ENCODE measurements around the gene LCN15. TPM values are rescaled to one million over a fixed set of nuclear protein-coding genes. Genes with fewer than 3 reads are reported as not detected.
A peak's percentile ranks its signal among the peaks of the same experiment; 100 is the strongest.

The LCN15 gene
- total RNA-seq, 1 experiment from 2014 or later = not detected

DNA sequence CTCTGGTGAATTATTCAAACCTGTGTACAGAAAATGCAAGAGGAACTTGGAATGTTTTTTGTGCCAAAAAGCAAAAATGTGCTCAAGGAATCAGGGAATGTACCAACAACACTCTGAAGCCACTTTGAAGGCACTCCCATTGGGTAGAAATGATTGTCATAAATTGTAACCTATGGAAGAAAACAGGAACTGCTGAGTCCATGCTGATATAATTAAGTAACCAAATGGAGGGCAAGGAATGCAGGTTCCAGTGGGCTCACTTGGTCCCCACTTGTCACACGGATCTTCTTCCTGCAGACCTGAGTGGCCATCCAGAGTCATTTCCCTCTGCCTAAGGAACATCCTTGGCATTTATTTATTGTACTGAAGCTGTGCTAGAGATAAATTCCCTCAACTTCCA, 13.1 kb downstream of the LCN15 start:
- Histone ChIP-seq H3K4me3 (ENCODE audit: low read length) (no peak overlapping the region), H3K4me1 (ENCODE audit: insufficient read depth, low read length) (no peaks in the 10 kb centered on the region), H3F3A (ENCODE audit: low read length, unreplicated experiment) (no peaks in the 10 kb centered on the region), H3K36me3 (ENCODE audit: low read depth, low read length) (no peaks in the 10 kb centered on the region), H3K4me2 (ENCODE audit: low read length) (no peak overlapping the region), H3K9me3 (ENCODE audit: low read length) (no peaks in the 10 kb centered on the region), H2AFZ (ENCODE audit: low read length) (no peak overlapping the region), H3K9ac (ENCODE audit: low read length) (no peak overlapping the region), H3K79me2 (ENCODE audit: low read length) (no peaks in the 10 kb centered on the region), H3K27ac (ENCODE audit: low read length) (no peak overlapping the region), H4K20me1 (ENCODE audit: low read length) (no peaks in the 10 kb centered on the region), H3K9me2 (replicated peaks; ENCODE audit: low read length) (no peaks in the 10 kb centered on the region), H3K27me3 (ENCODE audit: low read length) (no peaks in the 10 kb centered on the region)
- ChIA-PET POLR2A (ENCODE audit: unreplicated experiment) (no interaction called here), CTCF (interaction anchor here (0.7 kb wide), 1 partner anchor 316 kb away, joined by 3 read pairs; no protein-coding TSS in a partner anchor)
- intact Hi-C loops (cut with micrococcal nuclease) = no loop called here
- ATAC-seq = no peak
- TF ChIP-seq EZH2phosphoT487 (IDR thresholded peaks at IDR 0.05; ENCODE audit: borderline replicate concordance, low read length) (no peak), EZH2 (IDR thresholded peaks at IDR 0.05; ENCODE audit: low read length, unreplicated experiment) (no peak)
- TF ChIP-seq, protein P1, sequence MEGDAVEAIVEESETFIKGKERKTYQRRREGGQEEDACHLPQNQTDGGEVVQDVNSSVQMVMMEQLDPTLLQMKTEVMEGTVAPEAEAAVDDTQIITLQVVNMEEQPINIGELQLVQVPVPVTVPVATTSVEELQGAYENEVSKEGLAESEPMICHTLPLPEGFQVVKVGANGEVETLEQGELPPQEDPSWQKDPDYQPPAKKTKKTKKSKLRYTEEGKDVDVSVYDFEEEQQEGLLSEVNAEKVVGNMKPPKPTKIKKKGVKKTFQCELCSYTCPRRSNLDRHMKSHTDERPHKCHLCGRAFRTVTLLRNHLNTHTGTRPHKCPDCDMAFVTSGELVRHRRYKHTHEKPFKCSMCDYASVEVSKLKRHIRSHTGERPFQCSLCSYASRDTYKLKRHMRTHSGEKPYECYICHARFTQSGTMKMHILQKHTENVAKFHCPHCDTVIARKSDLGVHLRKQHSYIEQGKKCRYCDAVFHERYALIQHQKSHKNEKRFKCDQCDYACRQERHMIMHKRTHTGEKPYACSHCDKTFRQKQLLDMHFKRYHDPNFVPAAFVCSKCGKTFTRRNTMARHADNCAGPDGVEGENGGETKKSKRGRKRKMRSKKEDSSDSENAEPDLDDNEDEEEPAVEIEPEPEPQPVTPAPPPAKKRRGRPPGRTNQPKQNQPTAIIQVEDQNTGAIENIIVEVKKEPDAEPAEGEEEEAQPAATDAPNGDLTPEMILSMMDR (conservative IDR thresholded peaks at IDR 0.05; ENCODE audit: low read depth, low read length) = no peak
- no peak for DNase-seq
- no TSS peak for BruUV-seq (replicated peaks)

DNA sequence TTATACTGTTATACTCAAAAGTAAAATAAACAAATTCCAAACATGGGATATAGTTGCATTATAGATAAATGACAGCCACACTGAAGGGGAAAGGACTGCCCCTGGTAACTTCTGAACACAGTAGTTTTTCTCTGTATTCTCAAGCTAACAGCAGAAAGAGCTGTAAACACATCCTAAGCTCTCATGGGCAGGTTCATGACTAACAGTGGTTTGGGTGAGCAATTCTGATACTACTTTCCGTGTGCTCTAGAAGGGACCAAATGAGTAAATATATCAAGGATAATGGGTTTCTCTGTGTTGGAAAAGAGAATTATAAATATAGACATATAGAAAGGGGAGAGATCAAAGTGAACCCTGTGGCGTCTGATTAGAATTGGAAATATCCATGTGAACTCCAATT, 13.8 kb downstream of the LCN15 start:
- no peak overlapping the region for H3K4me2 ChIP-seq (ENCODE audit: low read length)
- intact Hi-C loops (cut with micrococcal nuclease) = no loop called here
- CTCF ChIA-PET = interaction anchor here (0.7 kb wide), 1 partner anchor 317 kb away, joined by 3 read pairs; no protein-coding TSS in a partner anchor

More for the DNA sequence above, 13.8 kb downstream of the LCN15 start:
- DNase-seq = peak; percentile 39
- H3K9me2 ChIP-seq (replicated peaks; ENCODE audit: low read length) = no peaks in the 10 kb centered on the region
- ATAC-seq = no peak; the same call in 1 of the 2 replicates
- POLR2A ChIA-PET (ENCODE audit: unreplicated experiment) = no interaction called here
- H3K4me3 ChIP-seq (ENCODE audit: low read length) = no peak overlapping the region
- no peak overlapping the region for H3K9ac ChIP-seq (ENCODE audit: low read length)
- H2AFZ ChIP-seq (ENCODE audit: low read length) = no peak overlapping the region
- H3K9me3 ChIP-seq (ENCODE audit: low read length) = no peaks in the 10 kb centered on the region
- BruUV-seq (replicated peaks) = no TSS peak
- H3K36me3 ChIP-seq (ENCODE audit: low read depth, low read length) = no peaks in the 10 kb centered on the region
- H3K27ac ChIP-seq (ENCODE audit: low read length) = no peak overlapping the region
- H3K27me3 ChIP-seq (ENCODE audit: low read length) = no peaks in the 10 kb centered on the region
- no peaks in the 10 kb centered on the region for H3F3A ChIP-seq (ENCODE audit: low read length, unreplicated experiment)
- TF ChIP-seq EZH2 (IDR thresholded peaks at IDR 0.05; ENCODE audit: low read length, unreplicated experiment) (no peak), EZH2phosphoT487 (IDR thresholded peaks at IDR 0.05; ENCODE audit: borderline replicate concordance, low read length) (no peak)
- TF ChIP-seq, protein P1 (conservative IDR thresholded peaks at IDR 0.05; ENCODE audit: low read depth, low read length) = no peak
- no peaks in the 10 kb centered on the region for H3K79me2 ChIP-seq (ENCODE audit: low read length)
- no peaks in the 10 kb centered on the region for H4K20me1 ChIP-seq (ENCODE audit: low read length)
- no peaks in the 10 kb centered on the region for H3K4me1 ChIP-seq (ENCODE audit: insufficient read depth, low read length)

Measured in PC-3 (cell line).